GM10248 (cell line): ENCODE measurements around the gene GP1BB.

ENCODE experiments used
- CTCF ChIA-PET: fragments of 300-600 bp; sonication (Branson Sonifier 250); formaldehyde crosslinking; extraction: SDS; loops from one replicate; lab custom pipeline; 2021; ENCODE audit warnings: antibody characterized with exemption; lab: Yijun Ruan, JAX
- POLR2A ChIA-PET: fragments of 350-650 bp; sonication (Branson Sonifier 250); formaldehyde crosslinking; extraction: SDS; loops from one replicate; lab custom pipeline; 2020; ENCODE audit warnings: antibody characterized with exemption; lab: Yijun Ruan, JAX
- DNase-seq: peaks from one replicate; pipeline ENCODE4 v3.0.0; 2012; ENCODE audit errors: extremely low spot score
- CTCF ChIP-seq: IDR thresholded peaks from 2 replicates; pipeline ENCODE4 v1.5.1; 2012; ENCODE audit warnings: mild to moderate bottlenecking, low read depth; ENCODE audit errors: extremely low read depth, missing control alignments, control extremely low read depth

Gene GP1BB

GRCh38 chr22:19733755-19734154 is 10.4 kb downstream of the GP1BB start:
- ChIA-PET CTCF (interaction anchor here (1.8 to 6.2 kb wide), 2 partner anchors 14 to 181 kb away, joined by 4 to 189 read pairs; no protein-coding TSS in a partner anchor), POLR2A (no interaction called here)
- DNase-seq = no peak
- TF ChIP-seq CTCF = no peak

GRCh38 chr22:19734163-19734562 is 10.8 kb downstream of the GP1BB start:
- ChIA-PET CTCF (interaction anchor here (1.1 to 6.2 kb wide), 3 partner anchors 15 to 181 kb away, joined by 3 to 189 read pairs (median 4); no protein-coding TSS in a partner anchor), POLR2A (no interaction called here)
- no peak for TF ChIP-seq CTCF
- no peak for DNase-seq

- TF ChIP-seq CTCF = no peak
- ChIA-PET POLR2A (no interaction called here), CTCF (interaction anchor here (1.1 to 1.8 kb wide), 2 partner anchors 15 to 175 kb away, joined by 3 to 4 read pairs; no protein-coding TSS in a partner anchor)
- no peak for DNase-seq
Observed at GRCh38 chr22:19734837-19735382, 11.6 kb downstream of the GP1BB start.

- DNase-seq = no peak
- TF ChIP-seq CTCF = no peak
- POLR2A ChIA-PET = no interaction called here
- CTCF ChIA-PET = interaction anchor here (0.8 kb wide), 1 partner anchor 174 kb away, joined by 3 read pairs; no protein-coding TSS in a partner anchor
Observed at GRCh38 chr22:19735665-19736510, 12.5 kb downstream of the GP1BB start.

- DNase-seq = no peak
- POLR2A ChIA-PET = no interaction called here
- no peak for TF ChIP-seq CTCF
- CTCF ChIA-PET = interaction anchor here (1.5 kb wide), 1 partner anchor 173 kb away, joined by 8 read pairs; no protein-coding TSS in a partner anchor
Observed at GRCh38 chr22:19737846-19738663, 14.7 kb downstream of the GP1BB start.

- no peak for DNase-seq
- POLR2A ChIA-PET = no interaction called here
- CTCF ChIA-PET = interaction anchor here (1.5 kb wide), 1 partner anchor 172 kb away, joined by 8 read pairs; no protein-coding TSS in a partner anchor
- no peak for TF ChIP-seq CTCF
Observed at GRCh38 chr22:19738664-19739447, 15.5 kb downstream of the GP1BB start.
